ENCODE data around the gene RPL22L1.

The RPL22L1 gene

GRCh38 chr3:170865209-170866094, 4.5 kb downstream of the RPL22L1 start:
- H3K9me3 Mint-ChIP-seq, result no peaks in the 10 kb centered on the region
- no peak overlapping the region for H3K4me3 Mint-ChIP-seq
- peaks cover 21% of the 10 kb centered on the region for H3K4me1 Mint-ChIP-seq (ENCODE audit: low read depth)
- H3K27me3 Mint-ChIP-seq, result no peaks in the 10 kb centered on the region
- H3K27ac Mint-ChIP-seq, result no peak overlapping the region
- intact Hi-C loops (cut with micrococcal nuclease), result loop anchor here (5.0 to 10.0 kb wide), 2 partner anchors 42 to 1101 kb away; partner anchors contain the start of genes ACTRT3, EIF5A2 and TERC
- H3K36me3 Mint-ChIP-seq (ENCODE audit: low read depth), result peaks cover 50% of the 10 kb centered on the region

GRCh38 chr3:170864525-170865208, 5.3 kb downstream of the RPL22L1 start:
- Mint-ChIP-seq H3K36me3 (ENCODE audit: low read depth) (peaks cover 45% of the 10 kb centered on the region), H3K27ac (no peak overlapping the region), H3K4me3 (no peak overlapping the region), H3K4me1 (ENCODE audit: low read depth) (peaks cover 21% of the 10 kb centered on the region), H3K9me3 (no peaks in the 10 kb centered on the region), H3K27me3 (no peaks in the 10 kb centered on the region)
- intact Hi-C loops (cut with micrococcal nuclease), result loop anchor here (5.0 to 10.0 kb wide), 2 partner anchors 43 to 1100 kb away; partner anchors contain the start of genes ACTRT3, EIF5A2 and TERC

- Mint-ChIP-seq H3K27me3 (no peaks in the 10 kb centered on the region), H3K4me1 (ENCODE audit: low read depth) (peaks cover 21% of the 10 kb centered on the region), H3K4me3 (no peak overlapping the region), H3K27ac (no peak overlapping the region), H3K9me3 (no peaks in the 10 kb centered on the region), H3K36me3 (ENCODE audit: low read depth) (peaks cover 37% of the 10 kb centered on the region)
- intact Hi-C loops (cut with micrococcal nuclease), result loop anchor here (10.0 kb wide), 1 partner anchor 1099 kb away; the partner anchor contains the start of genes ACTRT3 and TERC
Observed at GRCh38 chr3:170863816-170864215, 6.2 kb downstream of the RPL22L1 start.

- peaks cover 21% of the 10 kb centered on the region for H3K4me1 Mint-ChIP-seq (ENCODE audit: low read depth)
- intact Hi-C loops (cut with micrococcal nuclease), result loop anchor here (10.0 kb wide), 1 partner anchor 1098 kb away; the partner anchor contains the start of genes ACTRT3 and TERC
- no peaks in the 10 kb centered on the region for H3K9me3 Mint-ChIP-seq
- H3K4me3 Mint-ChIP-seq, result no peak overlapping the region
- peaks cover 37% of the 10 kb centered on the region for H3K36me3 Mint-ChIP-seq (ENCODE audit: low read depth)
- H3K27me3 Mint-ChIP-seq, result no peaks in the 10 kb centered on the region
- H3K27ac Mint-ChIP-seq, result no peak overlapping the region
Observed at GRCh38 chr3:170862618-170863374, 7.2 kb downstream of the RPL22L1 start.

GRCh38 chr3:170858599-170858998, 11.4 kb downstream of the RPL22L1 start:
- Mint-ChIP-seq H3K36me3 (ENCODE audit: low read depth) (no peaks in the 10 kb centered on the region), H3K4me1 (ENCODE audit: low read depth) (no peaks in the 10 kb centered on the region), H3K27me3 (no peaks in the 10 kb centered on the region), H3K4me3 (no peak overlapping the region), H3K9me3 (no peaks in the 10 kb centered on the region), H3K27ac (no peak overlapping the region)
- intact Hi-C loops (cut with micrococcal nuclease), result no loop called here

GRCh38 chr3:170852324-170852723, 17.7 kb downstream of the RPL22L1 start:
- H3K4me1 Mint-ChIP-seq (ENCODE audit: low read depth), result no peaks in the 10 kb centered on the region
- H3K27ac Mint-ChIP-seq, result no peak overlapping the region
- no peaks in the 10 kb centered on the region for H3K36me3 Mint-ChIP-seq (ENCODE audit: low read depth)
- intact Hi-C loops (cut with micrococcal nuclease), result no loop called here
- H3K4me3 Mint-ChIP-seq, result no peak overlapping the region
- no peaks in the 10 kb centered on the region for H3K27me3 Mint-ChIP-seq
- H3K9me3 Mint-ChIP-seq, result no peaks in the 10 kb centered on the region

GRCh38 chr3:170848292-170848917, 21.6 kb downstream of the RPL22L1 start:
- Mint-ChIP-seq H3K4me3 (no peak overlapping the region), H3K36me3 (ENCODE audit: low read depth) (no peaks in the 10 kb centered on the region), H3K27ac (no peak overlapping the region), H3K9me3 (no peaks in the 10 kb centered on the region), H3K27me3 (no peaks in the 10 kb centered on the region), H3K4me1 (ENCODE audit: low read depth) (no peaks in the 10 kb centered on the region)
- intact Hi-C loops (cut with micrococcal nuclease), result no loop called here

- H3K36me3 Mint-ChIP-seq (ENCODE audit: low read depth), result no peaks in the 10 kb centered on the region
- H3K27me3 Mint-ChIP-seq, result peaks cover 3% of the 10 kb centered on the region
- no peaks in the 10 kb centered on the region for H3K9me3 Mint-ChIP-seq
- H3K27ac Mint-ChIP-seq, result no peak overlapping the region
- intact Hi-C loops (cut with micrococcal nuclease), result no loop called here
- H3K4me3 Mint-ChIP-seq, result no peak overlapping the region
- H3K4me1 Mint-ChIP-seq (ENCODE audit: low read depth), result no peaks in the 10 kb centered on the region
Observed at GRCh38 chr3:170844377-170844776, 25.6 kb downstream of the RPL22L1 start.

GRCh38 chr3:170840291-170840859, 29.6 kb downstream of the RPL22L1 start:
- Mint-ChIP-seq H3K4me1 (ENCODE audit: low read depth) (no peaks in the 10 kb centered on the region), H3K27ac (no peak overlapping the region)

GRCh38 chr3:170839518-170840100, 30.4 kb downstream of the RPL22L1 start:
- Mint-ChIP-seq H3K36me3 (ENCODE audit: low read depth) (no peaks in the 10 kb centered on the region), H3K9me3 (no peaks in the 10 kb centered on the region), H3K27ac (no peak overlapping the region), H3K4me3 (no peak overlapping the region), H3K4me1 (ENCODE audit: low read depth) (no peaks in the 10 kb centered on the region), H3K27me3 (peaks cover 8% of the 10 kb centered on the region)
- intact Hi-C loops (cut with micrococcal nuclease), result no loop called here

More at GRCh38 chr3:170840291-170840859, 29.6 kb downstream of the RPL22L1 start:
- no peaks in the 10 kb centered on the region for H3K36me3 Mint-ChIP-seq (ENCODE audit: low read depth)
- peaks cover 8% of the 10 kb centered on the region for H3K27me3 Mint-ChIP-seq
- no peak overlapping the region for H3K4me3 Mint-ChIP-seq
- intact Hi-C loops (cut with micrococcal nuclease), result no loop called here
- no peaks in the 10 kb centered on the region for H3K9me3 Mint-ChIP-seq

- Mint-ChIP-seq H3K4me1 (ENCODE audit: low read depth) (no peaks in the 10 kb centered on the region), H3K4me3 (no peak overlapping the region), H3K27ac (no peak overlapping the region), H3K36me3 (ENCODE audit: low read depth) (no peaks in the 10 kb centered on the region), H3K27me3 (peaks cover 7% of the 10 kb centered on the region), H3K9me3 (no peaks in the 10 kb centered on the region)
- intact Hi-C loops (cut with micrococcal nuclease), result no loop called here
Observed at GRCh38 chr3:170836491-170836890, 33.5 kb downstream of the RPL22L1 start.

GRCh38 chr3:170835336-170835735, 34.7 kb downstream of the RPL22L1 start:
- Mint-ChIP-seq H3K4me3 (no peak overlapping the region), H3K4me1 (ENCODE audit: low read depth) (peaks cover 4% of the 10 kb centered on the region), H3K9me3 (no peaks in the 10 kb centered on the region), H3K36me3 (ENCODE audit: low read depth) (no peaks in the 10 kb centered on the region), H3K27me3 (peaks cover 7% of the 10 kb centered on the region), H3K27ac (no peak overlapping the region)
- intact Hi-C loops (cut with micrococcal nuclease), result no loop called here

GRCh38 chr3:170830580-170830979, 39.4 kb downstream of the RPL22L1 start:
- Mint-ChIP-seq H3K36me3 (ENCODE audit: low read depth) (no peaks in the 10 kb centered on the region), H3K4me1 (ENCODE audit: low read depth) (peaks cover 11% of the 10 kb centered on the region), H3K27ac (no peak overlapping the region), H3K4me3 (no peak overlapping the region), H3K27me3 (peaks cover 3% of the 10 kb centered on the region), H3K9me3 (no peaks in the 10 kb centered on the region)
- intact Hi-C loops (cut with micrococcal nuclease), result no loop called here
